ENCODE results near the gene RAD23B. TPM values are rescaled to one million over a fixed set of nuclear protein-coding genes. Genes with fewer than 3 reads are reported as not detected.

RAD23B gene
- total and polyA plus RNA-seq, 2 of the 13 experiments (the other 11 are each of a cell fraction or from before 2014, with no cell fraction given): 133 to 156 TPM

- TF ChIP-seq ZBTB46 (CRISPR knock-in tag; IDR thresholded peaks at IDR 0.05; ENCODE audit: borderline replicate concordance): no peak
- TF ChIP-seq LCORL (IDR thresholded peaks at IDR 0.05): no peak
- TF ChIP-seq LCORL (CRISPR knock-in tag; IDR thresholded peaks at IDR 0.05): 0 out of 2 replicates have a peak, but pooled peaks have one; percentile 30
- no peak for TF ChIP-seq JDP2 (CRISPR knock-in tag; IDR thresholded peaks at IDR 0.05; ENCODE audit: borderline replicate concordance)
- TF ChIP-seq ZNF572 (CRISPR knock-in tag; IDR thresholded peaks at IDR 0.05): no peak
- TF ChIP-seq IRF2 (CRISPR knock-in tag; IDR thresholded peaks at IDR 0.05): 0 out of 2 replicates have a peak, but pooled peaks have one; percentile 26
- no peak for TF ChIP-seq ZNF547 (CRISPR knock-in tag; IDR thresholded peaks at IDR 0.05)
- no peak for TF ChIP-seq EHMT2 (IDR thresholded peaks at IDR 0.05; ENCODE audit: borderline replicate concordance, low read depth, low read length)
- TF ChIP-seq MIER3 (CRISPR knock-in tag; IDR thresholded peaks at IDR 0.05; ENCODE audit: borderline replicate concordance): no peak
- no peak for TF ChIP-seq ZMYM4 (CRISPR knock-in tag; IDR thresholded peaks at IDR 0.05)
- no peak for TF ChIP-seq NFRKB (IDR thresholded peaks at IDR 0.05)
- TF ChIP-seq ZNF883 (CRISPR knock-in tag; IDR thresholded peaks at IDR 0.05; ENCODE audit: not compliant biosample characterization): no peak
- TF ChIP-seq ZNF790 (CRISPR knock-in tag; IDR thresholded peaks at IDR 0.05; ENCODE audit: borderline replicate concordance): no peak
- TF ChIP-seq PCBP2 (optimal IDR thresholded peaks at IDR 0.05; ENCODE audit: low read depth, low read length, poor library complexity, severe bottlenecking): no peak
- 0 out of 2 replicates have a peak, but pooled peaks have one; percentile 32 for TF ChIP-seq ZSCAN9 (CRISPR knock-in tag; IDR thresholded peaks at IDR 0.05; ENCODE audit: borderline replicate concordance)
- TF ChIP-seq ZBTB1 (CRISPR knock-in tag; IDR thresholded peaks at IDR 0.05; ENCODE audit: borderline replicate concordance): no peak
- TF ChIP-seq ISL2 (CRISPR knock-in tag; IDR thresholded peaks at IDR 0.05): no peak
- no peak for TF ChIP-seq CHD2 (IDR thresholded peaks at IDR 0.05; ENCODE audit: low read depth, low read length)
- TF ChIP-seq ZNF484 (CRISPR knock-in tag; IDR thresholded peaks at IDR 0.05; ENCODE audit: borderline replicate concordance, low read depth): no peak
- TF ChIP-seq GATAD1 (CRISPR knock-in tag; IDR thresholded peaks at IDR 0.05): peak; percentile 18; the same call in 1 of the 2 replicates
- no peak for TF ChIP-seq TEF (CRISPR knock-in tag; IDR thresholded peaks at IDR 0.05)
- TF ChIP-seq DRAP1 (CRISPR knock-in tag; IDR thresholded peaks at IDR 0.05): no peak; the same call in 1 of the 2 replicates
- TF ChIP-seq FOXO1 (CRISPR knock-in tag; IDR thresholded peaks at IDR 0.05): no peak
- TF ChIP-seq FOXP1 (IDR thresholded peaks at IDR 0.05): no peak
- peak; percentile 20; the same call in 1 of the 2 replicates for TF ChIP-seq FOXP1 (CRISPR knock-in tag; IDR thresholded peaks at IDR 0.05)
- no peak for TF ChIP-seq ZNF605 (CRISPR knock-in tag; IDR thresholded peaks at IDR 0.05)
- no peak for TF ChIP-seq ZFYVE20 (CRISPR knock-in tag; IDR thresholded peaks at IDR 0.05; ENCODE audit: borderline replicate concordance, low read depth)
- TF ChIP-seq ZNF510 (CRISPR knock-in tag; IDR thresholded peaks at IDR 0.05; ENCODE audit: low read depth): no peak
- no peak for TF ChIP-seq ZBTB20 (CRISPR knock-in tag; IDR thresholded peaks at IDR 0.05; ENCODE audit: borderline replicate concordance, low read depth)
- no peak for TF ChIP-seq FOXM1 (CRISPR knock-in tag; IDR thresholded peaks at IDR 0.05)
- TF ChIP-seq PLSCR1 (CRISPR knock-in tag; IDR thresholded peaks at IDR 0.05; ENCODE audit: borderline replicate concordance): no peak
- TF ChIP-seq ZFP62 (CRISPR knock-in tag; IDR thresholded peaks at IDR 0.05): no peak
These were observed 3.0 kb downstream of the RAD23B start (continued) for GRCh38 chr9:107286057-107286456.

Data from HepG2 (cell line).